Stimulated activated CD4-positive, alpha-beta T cell treated with anti-CD3 and anti-CD28 coated beads, Interleukin-15, amount 100 ng/mL, for 1 hour (primary cell): ENCODE results near the gene ZDHHC8.

ENCODE experiments used
- DNase-seq, 2 donors: peaks; one replicate each; pipeline ENCODE4 v3.0.0-alpha.2; 2020; ENCODE audit warnings: low read depth in 1 of 2, low spot score in 1 of 2

The ZDHHC8 gene

DNA sequence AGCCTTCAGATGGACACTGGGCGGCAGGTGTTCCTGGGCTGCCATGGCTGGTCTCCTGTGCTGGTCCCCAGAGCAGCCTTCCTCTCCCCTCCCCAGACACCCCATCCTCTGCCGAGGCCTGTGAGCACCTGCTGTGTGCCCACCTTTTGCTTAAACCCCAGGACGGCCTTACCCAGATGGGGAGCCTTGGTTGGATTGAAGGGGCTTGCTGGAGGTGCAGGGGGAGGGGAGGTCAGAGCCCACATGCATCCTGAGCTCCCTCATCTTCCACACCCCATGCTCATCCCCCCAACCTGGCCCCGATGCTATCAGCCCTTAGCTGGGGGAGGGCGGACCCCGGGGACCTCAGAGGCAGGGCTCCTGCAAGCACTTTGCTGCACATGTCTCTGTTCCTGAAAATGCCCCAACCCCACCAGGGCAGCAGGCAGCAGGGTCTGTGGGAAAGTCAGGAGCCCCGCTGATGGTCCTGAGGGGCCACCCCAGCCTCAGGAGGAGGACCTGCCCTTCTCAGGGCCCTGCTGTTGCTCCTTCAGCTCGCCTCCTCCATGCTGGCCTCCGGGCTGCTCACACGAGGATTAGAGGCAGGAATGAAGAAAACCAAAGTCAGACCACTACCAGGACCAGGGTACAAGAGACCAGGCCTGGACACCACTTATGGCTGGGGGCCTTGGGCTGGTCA, 60.8 kb downstream of the ZDHHC8 start:
- no peak for DNase-seq

DNA sequence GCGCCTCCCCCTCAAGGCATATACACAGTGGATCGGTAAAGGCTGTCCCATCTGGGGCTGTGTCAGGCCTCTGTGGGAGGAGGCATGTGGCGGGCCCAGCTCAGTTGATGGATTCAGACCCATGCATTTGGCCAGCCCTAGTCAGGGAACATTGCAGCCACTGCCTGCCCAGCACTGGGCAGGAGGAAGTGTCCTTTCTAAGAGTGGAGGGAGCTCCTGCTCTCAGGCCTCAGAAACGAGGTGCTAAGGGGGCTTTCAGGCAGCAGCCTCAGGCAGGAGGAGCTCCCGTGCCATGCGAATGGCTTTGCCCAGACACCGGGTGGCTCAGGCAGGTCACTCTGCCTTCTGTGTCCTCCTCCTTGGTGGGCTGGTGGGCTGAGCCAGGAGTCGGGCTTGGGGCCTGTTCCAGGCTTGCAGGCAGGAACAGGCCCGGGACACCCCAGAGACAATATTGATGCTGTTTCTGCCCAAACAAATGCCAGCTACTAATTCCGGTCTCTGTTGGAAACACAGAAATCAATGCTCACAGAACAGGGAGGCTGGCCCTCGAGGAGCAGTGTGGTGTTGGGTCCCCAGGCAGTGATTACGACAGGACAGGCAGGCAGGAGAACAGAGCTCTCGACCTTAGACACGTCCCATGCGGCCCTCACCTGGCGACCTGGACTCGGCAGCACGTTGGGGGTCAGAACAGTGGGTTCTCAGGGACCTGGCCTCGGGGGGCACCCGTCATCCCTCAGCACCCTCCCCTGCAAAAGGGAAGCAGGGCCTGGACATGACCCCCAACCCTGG, 61.6 kb downstream of the ZDHHC8 start:
- DNase-seq: no peak

DNA sequence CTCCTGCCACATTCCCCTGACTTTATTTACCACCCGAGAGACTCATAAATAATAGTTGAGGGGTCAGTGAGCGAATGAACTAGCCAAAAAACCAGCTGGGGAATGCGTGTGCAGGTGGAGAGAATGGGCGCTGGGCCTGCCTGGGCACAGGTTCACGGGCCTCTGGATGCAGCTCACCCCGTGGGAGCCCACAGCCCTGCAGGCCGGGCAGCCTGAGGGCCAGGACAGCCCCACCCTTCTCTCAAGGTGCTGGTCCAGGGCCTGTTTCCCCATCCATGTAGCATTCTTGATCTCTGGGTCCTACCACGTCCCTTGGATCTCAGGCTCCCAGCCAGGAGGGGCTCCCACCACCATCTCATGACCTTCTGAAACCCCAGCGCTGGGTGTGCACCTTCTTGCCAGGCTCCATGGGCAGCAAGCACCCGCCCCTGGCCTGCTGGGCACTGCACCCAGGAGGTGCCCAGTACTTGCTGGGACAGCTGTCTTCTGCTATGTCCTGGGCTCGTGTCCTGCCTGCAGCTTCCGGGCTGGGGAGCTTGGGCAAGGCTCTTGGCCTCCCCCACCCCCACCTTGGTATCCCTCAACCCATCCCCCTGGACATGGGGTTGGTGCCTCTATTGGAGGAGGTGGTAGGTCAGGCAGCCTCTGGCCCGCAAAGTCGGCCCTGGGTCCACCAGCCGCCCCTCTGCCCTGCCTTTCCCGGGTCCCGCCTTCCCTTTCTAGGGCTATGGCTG, 62.3 kb downstream of the ZDHHC8 start:
- DNase-seq: no peak

DNA sequence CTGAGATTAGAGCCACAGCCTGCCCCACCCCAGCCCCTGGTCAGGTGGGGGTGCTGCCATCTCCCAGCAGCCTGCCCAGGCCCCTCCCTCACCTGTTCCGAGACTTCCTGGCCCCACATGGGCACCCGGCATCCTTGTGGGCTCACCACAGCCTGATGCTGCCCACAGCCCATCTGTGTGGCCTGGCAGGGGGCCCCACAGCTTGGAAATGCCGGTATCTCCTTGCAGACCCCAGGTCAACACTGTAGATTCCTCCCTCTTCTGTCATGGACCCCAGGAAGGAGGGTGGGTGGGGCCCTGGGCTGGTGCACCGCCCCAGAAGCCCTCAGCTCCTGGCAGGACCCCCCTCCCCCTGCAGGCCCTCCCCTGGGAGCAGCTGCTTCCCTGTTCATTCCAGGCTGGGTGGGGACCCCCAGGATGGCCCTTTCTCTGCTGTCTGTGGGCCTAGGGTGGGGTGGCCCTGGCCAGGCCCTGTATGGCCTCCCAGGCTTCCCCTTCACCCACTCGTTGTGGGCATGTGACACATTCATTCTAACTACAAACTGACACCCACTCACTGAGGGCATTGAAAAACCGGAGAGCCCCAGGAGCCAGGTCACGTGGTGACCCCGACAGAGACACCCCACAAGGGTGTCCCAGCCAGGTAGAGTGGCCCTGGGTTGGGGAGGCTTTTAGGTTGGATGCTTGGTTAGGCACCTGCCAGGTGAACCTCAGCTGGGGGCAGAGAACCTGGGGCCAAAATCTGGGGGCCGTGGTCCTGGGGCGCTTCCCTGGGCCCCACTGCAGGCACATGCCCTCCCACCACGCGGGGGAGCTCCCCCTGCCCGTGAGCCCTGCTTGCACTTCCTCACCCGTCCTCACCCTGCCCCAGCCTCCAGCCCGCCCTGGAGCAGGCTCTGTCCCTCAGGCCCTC, 63.3 kb downstream of the ZDHHC8 start:
- no peak for DNase-seq

GRCh38 chr22:20196094-20196842, 64.7 kb downstream of the ZDHHC8 start:
- no peak for DNase-seq
